ENCODE data around the gene EEF1G. TPM values are rescaled to one million over a fixed set of nuclear protein-coding genes. Genes with fewer than 3 reads are reported as not detected.

EEF1G gene
- total and polyA plus RNA-seq, 2 of the 13 experiments (the other 11 are each of a cell fraction or from before 2014, with no cell fraction given) = 1,787 to 2,144 TPM

DNA sequence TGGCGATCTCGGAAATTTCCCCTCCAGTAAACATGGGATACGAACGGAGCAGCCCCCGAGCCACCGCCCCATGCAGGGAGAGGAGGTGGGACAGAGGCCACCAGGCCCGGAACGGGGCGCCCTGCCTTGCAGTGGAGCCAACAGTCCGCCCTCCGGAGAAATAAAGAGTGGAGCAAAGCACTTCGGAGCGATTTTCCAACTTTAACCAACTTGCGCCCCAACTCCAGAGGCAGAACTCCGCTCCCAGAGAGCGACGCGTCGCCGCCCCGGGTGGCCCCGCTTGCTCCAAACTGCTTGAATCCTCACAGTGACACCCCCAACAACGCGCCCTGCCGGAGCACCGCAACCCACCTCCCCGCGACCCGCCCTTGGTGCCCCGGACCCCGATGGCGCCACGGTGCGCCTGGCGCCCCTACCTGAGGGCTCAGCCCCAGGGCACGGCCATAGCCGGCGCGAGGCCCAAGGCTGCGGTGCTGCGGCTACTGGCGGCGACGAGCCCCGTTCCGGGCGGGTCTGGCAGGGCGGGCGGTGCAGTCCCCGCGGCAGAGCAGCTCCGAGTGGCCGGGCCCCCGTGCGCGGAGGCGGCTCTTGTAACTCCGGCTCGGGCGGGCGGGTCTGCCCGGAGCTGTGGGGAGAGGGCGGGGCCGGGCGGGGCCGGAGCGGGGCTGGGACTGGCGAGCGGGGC, 27.3 kb downstream of the EEF1G start, which contains the start of gene AHNAK (continued):
- TF ChIP-seq PCBP1 (IDR thresholded peaks at IDR 0.05; ENCODE audit: borderline replicate concordance, low read depth, low read length) (no peak), KDM5B (CRISPR knock-in tag; IDR thresholded peaks at IDR 0.05; ENCODE audit: borderline replicate concordance) (0 out of 2 replicates have a peak, but pooled peaks have one; percentile 26), CBX5 (CRISPR knock-in tag; IDR thresholded peaks at IDR 0.05; ENCODE audit: borderline replicate concordance) (no peak), ZNF615 (CRISPR knock-in tag; IDR thresholded peaks at IDR 0.05; ENCODE audit: borderline replicate concordance) (no peak), AGO2 (optimal IDR thresholded peaks at IDR 0.05; ENCODE audit: low read depth, low read length) (peak; percentile 70), NFE2L2 (IDR thresholded peaks at IDR 0.05; ENCODE audit: low read length) (no peak), GATAD2A (CRISPR knock-in tag; IDR thresholded peaks at IDR 0.05) (no peak), FOXM1 (CRISPR knock-in tag; IDR thresholded peaks at IDR 0.05) (no peak), TCF7L2 (IDR thresholded peaks at IDR 0.05; ENCODE audit: low read depth, low read length) (no peak), GFI1 (CRISPR knock-in tag; IDR thresholded peaks at IDR 0.05; ENCODE audit: borderline replicate concordance) (0 out of 2 replicates have a peak, but pooled peaks have one; percentile 21)
- TF ChIP-seq, protein P1, sequence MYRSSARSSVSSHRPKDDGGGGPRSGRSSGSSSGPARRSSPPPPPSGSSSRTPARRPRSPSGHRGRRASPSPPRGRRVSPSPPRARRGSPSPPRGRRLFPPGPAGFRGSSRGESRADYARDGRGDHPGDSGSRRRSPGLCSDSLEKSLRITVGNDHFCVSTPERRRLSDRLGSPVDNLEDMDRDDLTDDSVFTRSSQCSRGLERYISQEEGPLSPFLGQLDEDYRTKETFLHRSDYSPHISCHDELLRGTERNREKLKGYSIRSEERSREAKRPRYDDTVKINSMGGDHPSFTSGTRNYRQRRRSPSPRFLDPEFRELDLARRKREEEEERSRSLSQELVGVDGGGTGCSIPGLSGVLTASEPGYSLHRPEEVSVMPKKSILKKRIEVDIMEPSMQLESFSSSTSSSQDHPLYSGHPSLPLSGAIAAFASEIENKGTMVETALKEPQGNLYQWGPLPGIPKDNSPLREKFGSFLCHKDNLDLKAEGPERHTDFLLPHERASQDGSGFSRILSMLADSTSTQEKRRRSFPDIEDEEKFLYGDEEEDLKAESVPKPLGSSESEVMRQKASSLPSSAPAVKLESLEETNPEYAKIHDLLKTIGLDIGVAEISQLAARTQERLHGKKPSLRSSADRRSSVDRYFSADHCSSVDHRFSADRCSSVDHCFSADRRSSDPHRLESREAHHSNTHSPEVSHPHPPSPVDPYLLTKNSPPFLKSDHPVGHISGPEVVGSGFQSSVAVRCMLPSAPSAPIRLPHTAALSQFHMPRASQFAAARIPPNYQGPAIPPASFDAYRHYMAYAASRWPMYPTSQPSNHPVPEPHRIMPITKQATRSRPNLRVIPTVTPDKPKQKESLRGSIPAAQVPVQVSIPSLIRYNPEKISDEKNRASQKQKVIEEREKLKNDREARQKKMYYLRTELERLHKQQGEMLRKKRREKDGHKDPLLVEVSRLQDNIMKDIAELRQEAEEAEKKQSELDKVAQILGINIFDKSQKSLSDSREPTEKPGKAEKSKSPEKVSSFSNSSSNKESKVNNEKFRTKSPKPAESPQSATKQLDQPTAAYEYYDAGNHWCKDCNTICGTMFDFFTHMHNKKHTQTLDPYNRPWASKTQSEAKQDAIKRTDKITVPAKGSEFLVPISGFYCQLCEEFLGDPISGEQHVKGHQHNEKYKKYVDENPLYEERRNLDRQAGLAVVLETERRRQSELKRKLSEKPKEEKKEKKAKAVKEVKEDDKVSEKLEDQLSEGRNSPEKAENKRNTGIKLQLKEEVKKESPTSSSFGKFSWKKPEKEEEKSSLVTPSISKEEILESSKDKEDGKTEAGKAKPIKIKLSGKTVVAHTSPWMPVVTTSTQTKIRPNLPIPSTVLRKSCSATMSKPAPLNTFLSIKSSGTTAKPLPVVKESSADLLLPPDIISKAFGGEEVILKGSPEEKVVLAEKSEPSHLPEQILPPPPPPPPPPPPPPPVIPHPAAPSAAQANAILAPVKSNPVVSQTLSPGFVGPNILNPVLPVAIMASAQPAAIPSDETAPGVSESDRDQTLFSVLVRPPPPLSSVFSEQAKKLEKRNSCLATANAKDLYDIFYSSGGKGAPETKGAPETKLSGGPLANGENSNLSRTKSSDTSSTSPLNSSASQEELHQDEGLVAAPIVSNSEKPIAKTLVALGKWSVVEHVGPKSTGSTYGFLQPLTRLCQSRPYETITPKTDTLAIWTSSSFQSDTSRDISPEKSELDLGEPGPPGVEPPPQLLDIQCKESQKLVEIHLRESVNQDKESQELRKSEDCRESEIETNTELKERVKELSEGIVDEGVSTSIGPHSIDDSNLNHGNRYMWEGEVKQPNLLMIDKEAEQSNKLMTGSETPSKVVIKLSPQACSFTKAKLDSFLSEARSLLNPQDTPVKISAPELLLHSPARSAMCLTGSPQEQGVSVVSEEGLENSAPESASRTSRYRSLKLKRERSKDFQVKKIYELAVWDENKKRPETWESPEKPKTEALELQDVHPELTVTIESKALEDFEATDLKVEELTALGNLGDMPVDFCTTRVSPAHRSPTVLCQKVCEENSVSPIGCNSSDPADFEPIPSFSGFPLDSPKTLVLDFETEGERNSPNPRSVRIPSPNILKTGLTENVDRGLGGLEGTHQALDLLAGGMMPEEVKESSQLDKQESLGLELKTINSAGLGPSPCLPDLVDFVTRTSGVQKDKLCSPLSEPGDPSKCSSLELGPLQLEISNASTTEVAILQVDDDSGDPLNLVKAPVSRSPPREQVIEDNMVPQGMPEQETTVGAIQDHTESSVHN (CRISPR knock-in tag; IDR thresholded peaks at IDR 0.05) = no peak
- TF ChIP-seq, protein P2, sequence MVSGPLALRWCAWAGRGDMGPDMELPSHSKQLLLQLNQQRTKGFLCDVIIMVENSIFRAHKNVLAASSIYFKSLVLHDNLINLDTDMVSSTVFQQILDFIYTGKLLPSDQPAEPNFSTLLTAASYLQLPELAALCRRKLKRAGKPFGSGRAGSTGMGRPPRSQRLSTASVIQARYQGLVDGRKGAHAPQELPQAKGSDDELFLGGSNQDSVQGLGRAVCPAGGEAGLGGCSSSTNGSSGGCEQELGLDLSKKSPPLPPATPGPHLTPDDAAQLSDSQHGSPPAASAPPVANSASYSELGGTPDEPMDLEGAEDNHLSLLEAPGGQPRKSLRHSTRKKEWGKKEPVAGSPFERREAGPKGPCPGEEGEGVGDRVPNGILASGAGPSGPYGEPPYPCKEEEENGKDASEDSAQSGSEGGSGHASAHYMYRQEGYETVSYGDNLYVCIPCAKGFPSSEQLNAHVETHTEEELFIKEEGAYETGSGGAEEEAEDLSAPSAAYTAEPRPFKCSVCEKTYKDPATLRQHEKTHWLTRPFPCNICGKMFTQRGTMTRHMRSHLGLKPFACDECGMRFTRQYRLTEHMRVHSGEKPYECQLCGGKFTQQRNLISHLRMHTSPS (CRISPR knock-in tag; IDR thresholded peaks at IDR 0.05; ENCODE audit: low read depth) = no peak
- TF ChIP-seq, protein P3, sequence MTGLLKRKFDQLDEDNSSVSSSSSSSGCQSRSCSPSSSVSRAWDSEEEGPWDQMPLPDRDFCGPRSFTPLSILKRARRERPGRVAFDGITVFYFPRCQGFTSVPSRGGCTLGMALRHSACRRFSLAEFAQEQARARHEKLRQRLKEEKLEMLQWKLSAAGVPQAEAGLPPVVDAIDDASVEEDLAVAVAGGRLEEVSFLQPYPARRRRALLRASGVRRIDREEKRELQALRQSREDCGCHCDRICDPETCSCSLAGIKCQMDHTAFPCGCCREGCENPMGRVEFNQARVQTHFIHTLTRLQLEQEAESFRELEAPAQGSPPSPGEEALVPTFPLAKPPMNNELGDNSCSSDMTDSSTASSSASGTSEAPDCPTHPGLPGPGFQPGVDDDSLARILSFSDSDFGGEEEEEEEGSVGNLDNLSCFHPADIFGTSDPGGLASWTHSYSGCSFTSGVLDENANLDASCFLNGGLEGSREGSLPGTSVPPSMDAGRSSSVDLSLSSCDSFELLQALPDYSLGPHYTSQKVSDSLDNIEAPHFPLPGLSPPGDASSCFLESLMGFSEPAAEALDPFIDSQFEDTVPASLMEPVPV (CRISPR knock-in tag; IDR thresholded peaks at IDR 0.05) = no peak
- TF ChIP-seq, protein P4, sequence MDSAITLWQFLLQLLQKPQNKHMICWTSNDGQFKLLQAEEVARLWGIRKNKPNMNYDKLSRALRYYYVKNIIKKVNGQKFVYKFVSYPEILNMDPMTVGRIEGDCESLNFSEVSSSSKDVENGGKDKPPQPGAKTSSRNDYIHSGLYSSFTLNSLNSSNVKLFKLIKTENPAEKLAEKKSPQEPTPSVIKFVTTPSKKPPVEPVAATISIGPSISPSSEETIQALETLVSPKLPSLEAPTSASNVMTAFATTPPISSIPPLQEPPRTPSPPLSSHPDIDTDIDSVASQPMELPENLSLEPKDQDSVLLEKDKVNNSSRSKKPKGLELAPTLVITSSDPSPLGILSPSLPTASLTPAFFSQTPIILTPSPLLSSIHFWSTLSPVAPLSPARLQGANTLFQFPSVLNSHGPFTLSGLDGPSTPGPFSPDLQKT (CRISPR knock-in tag; IDR thresholded peaks at IDR 0.05; ENCODE audit: borderline replicate concordance) = no peak
- TF ChIP-seq, protein P5, sequence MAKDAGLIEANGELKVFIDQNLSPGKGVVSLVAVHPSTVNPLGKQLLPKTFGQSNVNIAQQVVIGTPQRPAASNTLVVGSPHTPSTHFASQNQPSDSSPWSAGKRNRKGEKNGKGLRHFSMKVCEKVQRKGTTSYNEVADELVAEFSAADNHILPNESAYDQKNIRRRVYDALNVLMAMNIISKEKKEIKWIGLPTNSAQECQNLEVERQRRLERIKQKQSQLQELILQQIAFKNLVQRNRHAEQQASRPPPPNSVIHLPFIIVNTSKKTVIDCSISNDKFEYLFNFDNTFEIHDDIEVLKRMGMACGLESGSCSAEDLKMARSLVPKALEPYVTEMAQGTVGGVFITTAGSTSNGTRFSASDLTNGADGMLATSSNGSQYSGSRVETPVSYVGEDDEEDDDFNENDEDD (CRISPR knock-in tag; IDR thresholded peaks at IDR 0.05; ENCODE audit: borderline replicate concordance) = no peak

Data from HepG2 (cell line).